Measurements from ENCODE around the gene TNIK.

The TNIK gene

GRCh38 chr3:171186817-171187500 lies 273.2 kb downstream of the TNIK start:
- no peaks in the 10 kb centered on the region for H3K4me1 ChIP-seq (ENCODE audit: low read depth, poor library complexity, severe bottlenecking)
- H4K20me1 ChIP-seq (ENCODE audit: insufficient read depth): no peaks in the 10 kb centered on the region
- H3K4me2 ChIP-seq: no peak overlapping the region
- no peaks in the 10 kb centered on the region for H3K79me2 ChIP-seq (ENCODE audit: insufficient read depth, low read depth)
- no peak for TF ChIP-seq CTCF (conservative IDR thresholded peaks at IDR 0.05; ENCODE audit: low read depth, low read length)
- H3K36me3 ChIP-seq (ENCODE audit: insufficient read depth): no peaks in the 10 kb centered on the region
- H3K27ac ChIP-seq: no peak overlapping the region
- H3K27me3 ChIP-seq (ENCODE audit: insufficient read depth, low read depth): no peaks in the 10 kb centered on the region
- H3K9ac ChIP-seq: no peak overlapping the region
- H2AFZ ChIP-seq (ENCODE audit: low read depth): no peak overlapping the region
- no peak overlapping the region for H3K4me3 ChIP-seq (IDR thresholded peaks at IDR 0.05; ENCODE audit: insufficient read depth, low read depth, low read length)

GRCh38 chr3:171186383-171186782 lies 273.8 kb downstream of the TNIK start:
- Histone ChIP-seq H3K36me3 (ENCODE audit: insufficient read depth) (no peaks in the 10 kb centered on the region), H3K9ac (no peak overlapping the region), H2AFZ (ENCODE audit: low read depth) (no peak overlapping the region), H4K20me1 (ENCODE audit: insufficient read depth) (no peaks in the 10 kb centered on the region), H3K79me2 (ENCODE audit: insufficient read depth, low read depth) (no peaks in the 10 kb centered on the region), H3K27me3 (ENCODE audit: insufficient read depth, low read depth) (no peaks in the 10 kb centered on the region), H3K4me1 (ENCODE audit: low read depth, poor library complexity, severe bottlenecking) (no peaks in the 10 kb centered on the region), H3K4me3 (IDR thresholded peaks at IDR 0.05; ENCODE audit: insufficient read depth, low read depth, low read length) (no peak overlapping the region), H3K4me2 (no peak overlapping the region), H3K27ac (no peak overlapping the region)
- no peak for TF ChIP-seq CTCF (conservative IDR thresholded peaks at IDR 0.05; ENCODE audit: low read depth, low read length)

- no peak for TF ChIP-seq CTCF (conservative IDR thresholded peaks at IDR 0.05; ENCODE audit: low read depth, low read length)
- Histone ChIP-seq H3K27me3 (ENCODE audit: insufficient read depth, low read depth) (no peaks in the 10 kb centered on the region), H3K79me2 (ENCODE audit: insufficient read depth, low read depth) (no peaks in the 10 kb centered on the region), H3K4me2 (no peak overlapping the region), H2AFZ (ENCODE audit: low read depth) (no peak overlapping the region), H3K4me3 (IDR thresholded peaks at IDR 0.05; ENCODE audit: insufficient read depth, low read depth, low read length) (no peak overlapping the region), H3K4me1 (ENCODE audit: low read depth, poor library complexity, severe bottlenecking) (no peaks in the 10 kb centered on the region), H4K20me1 (ENCODE audit: insufficient read depth) (no peaks in the 10 kb centered on the region), H3K36me3 (ENCODE audit: insufficient read depth) (no peaks in the 10 kb centered on the region), H3K27ac (no peak overlapping the region), H3K9ac (no peak overlapping the region)
These were observed 274.2 kb downstream of the TNIK start for GRCh38 chr3:171185959-171186358.

- Histone ChIP-seq H2AFZ (ENCODE audit: low read depth) (no peak overlapping the region), H3K27me3 (ENCODE audit: insufficient read depth, low read depth) (no peaks in the 10 kb centered on the region)
These were observed 275.8 kb downstream of the TNIK start for GRCh38 chr3:171184372-171184771.

More at GRCh38 chr3:171184372-171184771, 275.8 kb downstream of the TNIK start:
- no peaks in the 10 kb centered on the region for H3K36me3 ChIP-seq (ENCODE audit: insufficient read depth)
- H3K79me2 ChIP-seq (ENCODE audit: insufficient read depth, low read depth): no peaks in the 10 kb centered on the region
- H3K4me2 ChIP-seq: no peak overlapping the region
- no peak overlapping the region for H3K9ac ChIP-seq
- H3K4me1 ChIP-seq (ENCODE audit: low read depth, poor library complexity, severe bottlenecking): no peaks in the 10 kb centered on the region
- H3K27ac ChIP-seq: no peak overlapping the region
- H4K20me1 ChIP-seq (ENCODE audit: insufficient read depth): no peaks in the 10 kb centered on the region
- H3K4me3 ChIP-seq (IDR thresholded peaks at IDR 0.05; ENCODE audit: insufficient read depth, low read depth, low read length): no peak overlapping the region
- TF ChIP-seq CTCF (conservative IDR thresholded peaks at IDR 0.05; ENCODE audit: low read depth, low read length): no peak
